ENCODE results near the gene DYTN.
A peak's percentile ranks its signal among the peaks of the same experiment; 100 is the strongest.

Gene DYTN

DNA sequence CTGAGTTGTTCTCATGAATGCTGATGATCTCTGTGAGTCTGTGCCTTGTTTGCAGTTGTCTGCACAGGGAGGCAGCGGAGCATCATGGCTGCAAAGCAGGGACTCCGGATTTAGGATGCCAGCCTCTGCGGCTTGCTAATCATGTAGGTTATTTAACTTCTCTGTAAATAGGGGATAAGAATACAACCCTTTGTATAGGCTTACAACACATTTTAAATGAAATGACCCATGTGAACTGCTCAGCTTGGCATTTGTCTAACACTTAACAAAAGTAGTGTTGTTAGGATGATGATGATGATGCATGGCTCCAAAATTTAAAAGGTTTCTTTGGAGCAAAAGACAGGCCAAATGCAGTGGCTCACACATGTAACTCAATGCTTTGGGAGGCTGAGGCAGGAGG lies 19.4 kb downstream of the DYTN start:
- no peak for DNase-seq

DNA sequence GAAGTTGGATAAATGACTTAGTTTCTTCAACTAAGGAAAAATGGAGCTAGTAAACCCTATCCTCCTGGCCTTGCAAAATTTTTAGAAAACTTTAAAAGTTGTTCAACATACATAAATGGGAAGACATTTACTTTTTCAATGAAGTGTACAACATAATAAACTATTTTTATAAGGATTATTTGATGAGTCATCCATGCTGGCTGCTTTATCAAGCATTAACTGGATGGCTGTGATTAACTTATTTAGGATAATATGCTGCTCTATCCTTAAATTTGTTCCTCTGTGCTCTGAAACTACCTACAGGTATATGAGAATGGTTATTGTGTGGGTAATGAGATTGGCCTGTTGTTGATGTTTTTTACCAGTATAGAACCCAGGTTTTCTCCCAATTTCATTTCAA lies 21.3 kb downstream of the DYTN start:
- no peak for DNase-seq

DNA sequence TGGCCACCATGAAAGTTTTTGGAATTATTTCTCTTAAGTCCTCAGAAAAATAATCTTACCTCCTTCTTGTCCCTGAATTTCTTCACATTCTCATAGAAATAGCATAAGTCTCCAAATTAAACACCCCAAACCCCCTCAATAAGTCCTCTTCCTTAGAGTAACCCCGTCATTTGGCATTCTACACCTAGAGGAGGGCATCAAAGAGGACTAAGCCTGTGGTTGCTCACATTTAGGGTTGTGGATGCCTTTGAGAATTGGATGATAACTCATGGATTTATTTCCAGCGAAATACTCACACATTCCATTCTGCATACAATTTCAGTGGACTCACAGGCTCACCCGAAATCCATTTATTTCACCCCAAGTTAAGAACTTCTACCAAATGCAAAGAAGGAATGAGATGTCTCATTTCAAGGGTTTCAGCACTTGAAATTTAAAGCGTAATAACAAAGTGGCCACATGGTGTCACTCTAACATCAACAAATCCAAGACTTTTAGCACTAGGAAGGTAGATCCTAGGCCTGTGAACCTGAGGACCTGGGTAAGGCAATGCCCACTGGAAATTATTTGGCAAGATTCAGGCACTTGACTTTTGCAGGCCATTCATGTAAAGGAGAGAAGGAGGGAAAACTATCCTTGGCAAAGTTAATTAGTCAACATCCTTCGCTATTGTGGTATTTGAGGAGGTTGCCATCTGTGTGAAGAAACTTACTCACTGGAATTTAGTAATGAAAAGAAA lies 24.6 kb downstream of the DYTN start:
- peak; percentile 54 for DNase-seq

DNA sequence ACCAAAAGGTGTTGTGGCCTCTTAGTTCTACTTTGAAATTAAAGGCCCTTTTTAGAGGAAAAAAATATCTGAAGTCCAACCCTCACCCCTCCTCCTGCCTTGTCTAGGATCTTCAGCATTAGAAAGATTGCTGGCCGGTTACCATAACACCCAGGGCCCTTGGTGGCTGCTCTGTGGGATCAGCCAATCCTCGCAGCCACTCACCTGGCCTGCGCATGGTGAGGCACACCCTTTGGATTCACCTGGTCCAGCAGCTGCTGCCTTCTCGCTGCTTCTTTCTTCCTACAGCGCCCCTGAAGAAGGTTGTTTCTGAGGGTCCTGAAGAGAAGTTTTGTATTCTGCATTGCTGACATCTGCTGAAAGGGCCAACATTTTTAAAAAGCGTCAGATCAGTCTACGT lies 25.2 kb downstream of the DYTN start:
- no peak for DNase-seq

DNA sequence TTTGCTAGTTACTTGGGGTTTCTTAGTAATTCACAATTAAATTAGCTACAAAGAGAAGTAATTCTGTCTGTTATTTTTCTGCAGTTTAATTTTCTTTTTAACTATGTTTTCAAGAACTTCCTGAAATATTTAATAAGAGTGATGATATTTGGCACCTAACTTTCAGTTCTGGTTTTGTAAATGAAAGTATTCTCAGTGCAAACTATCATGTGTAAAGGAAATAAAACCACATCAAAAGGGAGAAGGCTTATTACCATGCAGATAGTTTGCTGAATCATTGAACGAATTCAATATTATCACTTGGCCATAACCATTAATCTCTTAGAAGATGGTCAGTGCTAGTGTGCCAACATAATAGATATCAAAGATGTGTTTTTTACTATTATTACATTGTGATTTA lies 29.2 kb downstream of the DYTN start:
- no peak for DNase-seq

DNA sequence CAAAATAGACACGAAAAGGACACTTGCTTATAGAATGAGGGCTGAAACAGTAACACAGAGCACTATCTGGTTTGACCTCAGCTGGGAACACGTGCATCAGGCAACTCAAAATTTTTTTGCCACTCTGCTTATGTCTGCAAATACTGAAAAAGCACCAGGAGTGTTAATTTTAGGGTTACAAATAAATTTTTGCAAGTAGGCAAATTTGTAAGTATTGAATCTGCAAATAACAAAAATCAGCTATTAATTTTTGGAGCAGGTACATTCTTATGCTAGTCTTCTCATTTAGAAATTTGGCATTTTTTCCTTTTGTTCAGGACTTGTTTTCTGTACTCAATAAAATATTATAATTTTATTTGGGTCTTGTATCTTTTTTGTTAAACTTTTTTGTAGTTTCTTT lies 29.7 kb downstream of the DYTN start:
- no peak for DNase-seq

DNA sequence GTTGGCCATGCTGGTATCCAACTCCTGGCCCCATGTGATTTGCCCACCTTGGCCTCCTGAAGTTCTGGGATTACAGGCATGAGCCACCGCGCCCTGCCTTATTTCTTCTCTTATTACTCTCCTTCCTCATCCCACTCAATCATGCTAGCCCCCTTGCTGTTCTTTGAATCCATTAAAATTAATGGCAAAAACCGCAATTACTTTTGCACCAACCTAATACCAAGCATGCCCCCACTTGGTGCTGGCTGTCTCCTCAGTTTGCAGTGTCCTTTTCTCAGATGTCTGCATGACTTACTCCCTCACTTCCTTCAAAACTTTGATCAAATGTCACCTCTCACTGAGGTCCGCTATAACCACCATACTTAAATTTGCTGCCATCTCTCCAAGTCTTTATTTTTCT lies 34.6 kb downstream of the DYTN start:
- DNase-seq = no peak

DNA sequence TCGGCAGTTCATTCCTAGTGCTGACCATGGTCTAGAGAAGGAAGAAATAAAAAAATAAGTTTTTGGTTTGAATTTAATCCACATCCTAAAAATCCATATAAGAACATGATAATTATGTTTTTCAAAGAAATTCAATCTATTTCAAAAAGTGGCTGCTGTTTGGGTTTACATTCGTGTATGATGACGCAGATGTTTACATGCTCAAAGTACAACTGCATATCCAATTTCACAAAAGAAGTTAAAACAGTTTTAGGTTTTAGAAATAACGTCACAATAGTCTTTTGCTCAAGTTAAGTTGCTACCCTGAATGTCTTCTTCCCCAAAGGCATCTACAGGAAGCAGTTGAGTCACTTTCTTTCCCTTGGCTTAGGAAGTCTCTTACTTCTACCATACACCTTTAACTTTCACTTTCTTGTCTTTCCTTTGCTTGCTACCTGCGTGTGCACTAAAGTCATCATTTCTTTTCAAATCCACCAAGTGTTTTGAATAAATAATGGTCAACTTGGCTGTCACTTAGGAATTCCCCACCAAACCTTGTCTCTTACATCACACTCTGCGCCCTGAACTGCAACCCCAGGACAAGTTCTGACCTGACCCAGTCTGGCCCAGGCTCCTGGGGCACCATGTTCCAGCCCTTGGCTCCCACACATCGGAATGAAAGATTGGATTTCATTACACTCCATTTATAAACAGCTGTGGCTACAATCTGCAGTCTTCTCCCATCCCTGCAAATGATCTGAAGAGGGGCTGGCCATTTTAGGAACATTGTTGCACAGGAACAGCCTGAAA lies 47.5 kb downstream of the DYTN start:
- DNase-seq = no peak

DNA sequence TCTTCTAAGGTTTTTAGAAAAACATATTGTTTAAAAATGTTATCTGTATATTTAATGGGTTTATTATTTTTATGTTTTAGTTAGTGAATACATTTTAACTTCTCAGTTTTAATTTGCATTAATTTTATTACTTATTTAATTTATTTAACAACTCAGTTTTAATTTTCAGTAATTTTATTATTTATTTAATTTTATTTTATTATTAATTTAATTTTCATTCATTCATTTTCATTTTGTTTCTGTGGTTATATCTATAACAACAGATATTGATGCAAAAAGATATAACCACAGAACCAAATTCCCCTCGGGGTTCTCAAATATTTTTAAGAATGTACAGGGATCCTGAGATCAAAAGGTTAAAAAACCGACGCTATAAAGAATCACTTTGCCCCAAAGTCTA lies 52.9 kb downstream of the DYTN start:
- DNase-seq = no peak

DNA sequence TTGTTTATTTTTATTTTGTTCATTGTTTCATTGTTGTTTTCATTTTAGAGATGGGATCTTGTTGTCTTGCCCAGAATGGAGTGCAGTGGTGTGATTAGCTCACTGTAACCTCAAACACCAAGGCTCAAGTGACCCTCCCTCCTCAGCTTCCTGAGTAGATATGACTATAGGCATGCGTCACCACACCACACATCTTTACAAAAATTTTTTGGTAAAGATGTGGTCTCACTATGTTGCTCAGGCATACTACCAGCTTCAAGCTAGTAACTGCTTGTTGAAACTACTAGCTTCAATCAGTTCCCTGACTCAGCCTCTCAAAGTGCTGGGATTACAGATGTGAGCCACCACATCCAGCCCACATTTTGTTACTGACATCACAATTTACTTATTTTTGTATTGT lies 61.1 kb downstream of the DYTN start:
- no peak for DNase-seq

DNA sequence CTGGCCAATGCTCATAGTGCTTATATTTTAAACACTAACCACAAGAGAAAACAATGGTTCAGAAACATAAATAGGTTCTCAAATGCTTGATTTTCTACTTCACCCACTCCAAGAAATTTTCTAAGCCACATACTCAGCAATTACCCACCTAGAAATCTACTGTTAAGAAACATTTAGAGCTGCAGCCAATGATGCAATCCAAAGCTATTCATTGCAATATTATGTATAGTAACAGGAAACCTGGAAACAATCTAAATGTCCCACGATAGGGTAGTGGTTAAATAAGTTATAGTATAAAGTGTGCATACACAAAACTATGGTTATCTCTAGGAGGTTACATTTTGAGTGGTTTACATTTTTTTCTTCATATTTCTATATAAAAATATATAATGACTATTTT lies 70.2 kb downstream of the DYTN start:
- no peak for DNase-seq

DNA sequence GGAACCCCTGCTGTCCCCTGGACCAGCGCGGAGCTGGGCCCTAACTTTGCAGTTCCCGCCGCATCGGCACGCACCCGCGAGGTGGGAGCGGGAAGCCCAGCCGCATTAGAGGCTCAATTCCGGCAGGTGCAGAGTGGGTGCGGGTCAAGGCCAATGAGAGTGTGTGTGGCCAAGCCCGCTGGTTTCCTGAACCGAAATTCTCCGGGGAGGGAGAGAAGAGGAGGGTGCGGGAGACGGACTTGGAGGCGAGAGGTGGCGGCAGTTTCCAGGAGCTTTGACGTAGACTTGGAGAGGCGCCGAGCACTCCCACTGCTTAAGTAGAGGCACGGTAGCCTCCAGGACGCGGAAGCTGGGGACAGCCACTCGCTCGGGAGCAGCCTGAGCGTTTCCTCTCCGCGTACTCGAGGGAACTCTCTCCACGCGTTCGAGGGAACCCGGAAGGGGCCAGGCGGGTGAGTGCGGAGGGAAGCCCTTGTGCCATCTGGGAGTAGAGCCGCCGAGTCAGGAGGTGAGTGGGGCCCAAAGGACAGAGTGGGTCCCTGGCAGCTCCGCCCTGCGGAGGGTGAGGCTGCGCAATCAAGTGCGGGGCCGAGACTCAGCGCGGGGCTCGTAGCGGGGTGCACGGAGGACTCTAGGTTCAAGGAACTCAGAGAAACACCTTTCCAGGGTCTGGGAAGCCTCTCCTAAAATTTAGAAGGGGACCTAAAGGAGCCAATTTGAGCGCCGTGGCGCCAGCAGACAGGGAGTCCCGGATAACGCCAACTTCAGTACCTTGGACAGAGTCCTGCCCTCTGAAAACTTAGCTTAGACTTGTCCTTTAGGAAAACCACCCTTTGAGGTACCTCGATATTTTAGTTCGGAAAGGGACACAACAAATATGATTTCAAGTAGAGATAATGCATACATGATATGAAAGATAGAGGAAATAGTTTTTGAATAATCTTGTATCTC lies 75.8 kb downstream of the DYTN start, which contains the start of gene FAM237A:
FAM237A (plus strand) TSS at position 413 of the 951 bp plus-strand sequence. CDS start 1,750 bp downstream, outside the sequence.
- peak; percentile 59 for DNase-seq

DNA sequence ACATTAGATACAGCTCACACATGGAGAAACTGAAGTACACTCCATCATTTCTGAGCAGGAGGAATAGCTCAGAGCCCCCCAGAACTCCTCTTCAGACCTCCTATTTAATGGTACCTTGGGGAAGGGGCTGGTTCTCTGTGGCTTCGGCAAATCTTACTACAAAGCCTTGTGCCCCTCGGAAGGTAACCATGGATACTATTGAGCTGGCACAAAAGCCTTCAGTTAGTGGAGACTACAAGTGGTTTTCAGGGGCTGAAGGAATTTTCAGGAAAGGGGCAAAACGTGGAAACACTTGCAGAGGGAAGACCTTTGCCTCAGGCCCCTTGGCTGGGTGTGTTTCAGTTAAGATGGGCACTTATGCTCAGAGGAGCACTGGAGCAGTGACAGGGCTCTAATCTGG lies 77.0 kb downstream of the DYTN start:
- no peak for DNase-seq

DNA sequence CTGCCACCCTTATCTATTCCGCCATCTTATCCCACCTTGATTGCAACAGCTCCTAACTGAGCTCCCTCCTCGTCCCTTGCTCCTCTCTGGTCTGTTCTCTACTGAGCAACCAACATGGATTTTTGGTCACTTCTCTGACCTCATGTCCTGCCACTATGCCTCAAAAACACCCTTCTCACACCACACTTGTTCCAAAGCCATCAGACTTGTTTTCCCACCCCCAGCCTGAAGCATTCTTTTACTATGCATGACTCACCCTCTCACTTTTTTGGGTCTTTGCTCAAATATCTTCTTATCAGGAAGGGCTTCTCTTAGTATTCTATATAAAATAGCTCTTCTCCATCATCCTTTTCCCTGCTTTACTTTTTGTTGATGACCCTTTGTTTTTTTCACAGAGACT lies 78.6 kb downstream of the DYTN start:
- no peak for DNase-seq

DNA sequence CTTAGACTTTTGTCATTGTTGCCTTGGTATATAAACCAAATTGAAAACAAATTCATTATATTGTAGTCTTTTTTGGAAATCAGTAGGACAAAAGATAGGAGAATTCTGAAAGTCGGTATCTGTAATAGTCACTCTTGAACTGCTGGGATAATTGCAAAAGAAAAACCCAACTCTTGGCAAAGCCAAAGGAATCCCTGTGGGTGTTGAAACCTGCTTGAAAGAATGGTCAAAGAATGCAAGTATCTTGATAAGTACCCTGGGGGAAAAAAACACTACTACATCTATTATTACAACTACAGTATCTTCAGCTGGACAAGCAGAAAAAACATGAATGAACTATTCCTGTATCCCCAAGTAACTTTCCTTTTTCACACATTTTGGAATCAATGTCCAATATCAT lies 83.2 kb downstream of the DYTN start:
- no peak for DNase-seq

DNA sequence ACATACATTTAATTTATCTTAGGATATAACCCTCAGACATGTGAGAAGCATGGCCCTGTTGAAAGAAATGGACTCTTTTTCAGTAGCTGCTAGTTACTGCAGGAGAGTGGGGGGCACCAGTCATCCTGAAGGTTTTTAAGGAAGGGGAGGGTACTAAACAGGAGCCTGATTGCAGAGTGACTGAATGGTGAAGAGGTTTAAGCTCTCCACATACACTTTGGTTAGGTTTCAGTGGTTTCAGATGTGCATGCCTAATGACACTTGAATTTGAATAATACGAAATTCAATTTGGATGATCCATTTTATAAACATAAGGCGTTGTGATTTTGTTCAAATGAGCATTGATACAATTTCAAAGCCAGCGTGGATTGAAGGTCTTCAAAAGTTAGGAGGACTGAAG lies 86.9 kb downstream of the DYTN start:
- no peak for DNase-seq

DNA sequence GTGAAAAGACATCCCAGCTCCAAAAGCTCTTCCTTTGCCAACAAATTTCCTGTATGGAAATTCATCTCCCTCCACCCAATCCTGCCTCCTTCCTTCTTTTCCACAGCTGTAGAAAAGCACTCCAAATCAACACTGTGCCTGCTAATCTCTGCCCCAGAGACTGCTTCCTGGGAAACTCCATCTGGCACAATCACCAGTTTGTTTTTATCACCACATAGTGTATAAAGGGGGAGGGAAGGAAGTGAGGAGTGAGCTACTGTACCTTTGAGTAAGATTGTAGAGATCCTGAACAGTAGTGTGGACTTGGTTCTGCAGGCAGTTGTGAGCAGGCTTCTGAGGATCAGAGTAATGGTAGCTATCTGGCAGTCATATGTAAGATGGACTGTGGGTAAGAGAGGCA lies 90.6 kb downstream of the DYTN start:
- DNase-seq = no peak

DNA sequence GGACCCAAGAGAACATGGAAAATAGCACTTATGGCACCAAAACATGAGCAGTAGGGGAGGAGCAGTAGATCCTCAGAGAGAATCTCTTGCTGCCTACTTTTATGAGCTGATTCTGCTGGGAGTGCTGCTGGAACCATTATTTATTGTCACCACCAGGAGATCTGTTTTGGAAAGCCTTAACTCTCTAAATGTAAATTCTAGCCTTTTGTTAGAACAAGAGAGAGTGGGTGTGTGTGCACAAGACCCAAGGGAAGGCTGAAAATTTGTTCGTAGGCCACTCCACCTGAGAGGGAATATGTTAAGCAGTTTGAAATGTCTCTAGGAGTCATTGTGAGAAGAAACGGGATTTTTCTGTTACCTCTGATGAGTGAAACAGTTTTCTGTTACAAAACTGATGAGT lies 92.1 kb downstream of the DYTN start:
- DNase-seq = no peak

DNA sequence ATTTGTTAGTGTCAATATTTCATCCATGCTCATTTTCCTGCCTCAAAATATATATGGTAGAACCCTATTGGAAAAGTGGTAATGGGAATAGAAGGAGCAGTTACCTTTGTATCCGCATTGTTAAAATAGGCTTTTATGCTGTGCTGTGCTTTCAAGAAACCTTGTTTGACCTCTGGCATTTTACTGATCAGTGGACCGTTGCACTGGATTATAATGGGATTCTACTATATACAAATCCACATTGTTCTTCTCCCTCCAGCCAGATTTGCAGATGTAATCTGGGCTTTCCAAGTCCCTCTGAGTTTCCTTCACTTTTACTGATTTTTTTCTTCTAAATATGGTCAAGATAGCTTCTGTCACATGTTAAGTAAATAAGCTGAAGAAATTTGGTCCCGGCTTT lies 99.2 kb downstream of the DYTN start:
- no peak for DNase-seq

DNA sequence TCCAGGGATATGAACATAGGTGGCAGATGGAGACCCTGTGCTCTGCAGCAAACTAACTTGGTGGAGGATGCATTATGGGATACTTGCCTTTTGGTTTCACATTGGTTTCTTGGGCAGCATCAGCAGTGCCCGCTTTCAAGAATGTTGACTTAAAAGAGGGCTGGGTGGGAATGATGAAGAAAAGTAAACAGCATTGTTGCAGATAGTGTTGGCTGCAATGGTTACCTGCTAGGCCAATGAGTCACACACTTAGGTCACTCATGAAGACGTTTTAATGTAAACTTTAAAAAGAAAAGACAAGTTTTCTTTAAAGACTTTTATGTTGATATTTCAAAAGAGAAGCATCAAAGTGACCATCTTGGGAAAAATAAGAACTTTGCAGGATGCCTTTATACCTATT lies 102.0 kb downstream of the DYTN start:
- DNase-seq = no peak

DNA sequence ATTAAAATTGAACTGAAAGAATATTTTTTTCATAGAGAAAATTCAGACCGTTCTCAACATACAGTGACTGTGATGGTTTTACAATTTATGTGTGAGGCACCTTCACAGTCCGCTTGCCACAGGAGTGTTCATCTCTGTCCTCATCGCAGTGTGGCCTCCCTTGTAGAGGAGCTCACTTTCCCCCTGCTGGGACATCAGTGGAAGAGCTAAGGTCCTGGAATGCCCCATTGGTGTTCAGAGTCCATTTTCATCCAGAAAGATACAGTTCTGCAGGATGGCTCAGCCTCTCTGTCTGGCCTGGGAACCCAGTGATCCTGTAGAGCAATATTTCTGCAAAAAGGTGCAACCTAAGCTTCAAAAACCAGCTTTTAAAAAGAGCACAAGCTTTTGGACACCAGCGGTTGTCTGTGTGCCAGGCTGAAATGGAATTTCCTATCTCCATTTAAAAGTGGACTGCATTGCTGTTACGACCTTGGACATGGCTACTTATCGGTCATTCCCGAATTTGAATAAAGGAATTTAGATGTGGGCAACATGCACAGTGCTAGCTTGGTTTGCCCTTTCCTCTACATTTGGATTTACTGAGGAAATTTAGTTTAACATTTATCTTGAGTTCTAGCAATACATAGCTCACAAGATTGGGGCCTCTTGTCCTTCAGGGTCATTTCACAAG lies 102.6 kb downstream of the DYTN start:
- DNase-seq = no peak

DNA sequence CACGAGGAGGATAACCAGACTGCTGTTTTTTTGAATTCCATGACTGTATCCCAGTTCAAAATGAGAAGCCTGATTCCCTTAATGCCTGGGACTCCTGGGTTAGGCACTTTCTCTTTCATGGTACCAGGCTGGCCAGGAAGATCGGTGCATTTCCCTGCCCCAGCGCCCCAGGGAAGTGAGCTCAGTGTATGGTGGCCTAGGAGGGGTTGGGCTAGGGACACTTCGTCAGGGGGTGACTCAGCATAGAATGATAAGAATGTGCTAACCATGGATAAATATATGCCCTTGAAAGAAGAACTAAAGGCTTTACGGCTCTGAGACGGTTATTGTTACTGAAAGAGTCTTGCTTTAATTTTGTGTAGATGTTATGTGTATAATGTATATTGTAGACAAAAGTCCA lies 103.4 kb downstream of the DYTN start:
- DNase-seq = no peak

DNA sequence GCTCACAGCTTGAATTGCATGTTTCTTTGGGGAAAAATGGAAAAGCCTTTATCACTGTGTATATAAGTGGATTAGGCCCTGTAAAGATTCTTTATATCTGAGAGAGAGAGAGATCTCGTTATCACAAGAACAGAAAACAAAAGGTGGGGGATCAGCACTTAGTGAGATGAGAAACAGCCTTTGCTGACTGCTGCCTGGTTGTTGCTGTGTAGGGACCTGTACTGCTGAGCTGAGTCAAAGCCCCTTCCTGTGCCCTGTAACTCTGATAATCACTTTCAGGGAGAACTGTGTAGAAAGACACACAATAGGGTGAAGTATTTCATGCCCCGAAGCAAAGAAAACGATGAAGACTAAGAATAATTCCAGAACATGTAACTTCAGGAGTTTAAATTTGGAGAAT lies 106.5 kb downstream of the DYTN start:
- no peak for DNase-seq

All from kidney glomerular epithelial cell (primary cell).